ENCODE data around the gene ZNF423. TPM values are rescaled to one million over a fixed set of nuclear protein-coding genes. Genes with fewer than 3 reads are reported as not detected.

The ZNF423 gene
- total RNA-seq, 3 donors from 2014 or later (not counting 1 experiment from before 2014, with no cell fraction given): not detected

GRCh38 chr16:49443576-49443975 lies 412.3 kb downstream of the ZNF423 start:
- DNase-seq (no peak), ATAC-seq (no peak)
- TF ChIP-seq CTCF (IDR thresholded peaks at IDR 0.05): no peak
- Histone ChIP-seq H3K4me3 (ENCODE audit: low read length) (no peak overlapping the region), H3K27me3 (ENCODE audit: control insufficient read depth, insufficient read depth, low read length) (no peaks in the 10 kb centered on the region), H3K9me3 (ENCODE audit: control insufficient read depth, insufficient read depth, low read length) (no peaks in the 10 kb centered on the region), H3K27ac (ENCODE audit: low read length) (no peak overlapping the region), H3K4me1 (ENCODE audit: control insufficient read depth, insufficient read depth, low read length) (peaks cover 32% of the 10 kb centered on the region), H3K36me3 (ENCODE audit: control insufficient read depth, insufficient read depth, low read length) (no peaks in the 10 kb centered on the region)
- Mint-ChIP-seq H3K4me1 (peaks cover 24 to 26% of the 10 kb centered on the region in 2 donors), H3K9me3 (no peaks in the 10 kb centered on the region), H3K27ac (no peak overlapping the region), H3K4me3 (no peak overlapping the region), H3K36me3 (no peaks in the 10 kb centered on the region), H3K27me3 (ENCODE audit: low read depth in 2 of 2) (peaks cover 0 to 3% of the 10 kb centered on the region in 2 donors)
- intact Hi-C loops (cut with micrococcal nuclease): no loop called here
- 93% methylated on average over 9 of the region's 9 CpGs for WGBS (ENCODE audit: insufficient coverage)

GRCh38 chr16:49442805-49443204 lies 413.1 kb downstream of the ZNF423 start:
- Mint-ChIP-seq H3K36me3 (no peaks in the 10 kb centered on the region), H3K9me3 (no peaks in the 10 kb centered on the region), H3K4me3 (peak overlapping the region; percentile 25), H3K27me3 (ENCODE audit: low read depth in 2 of 2) (peaks cover 0 to 6% of the 10 kb centered on the region in 2 donors), H3K27ac (peak overlapping the region; percentile 72 to 86), H3K4me1 (peaks cover 24 to 26% of the 10 kb centered on the region in 2 donors)
- no peak overlapping the region for H3K4me3 ChIP-seq (ENCODE audit: low read length)
- peak overlapping the region; percentile 40 for H3K27ac ChIP-seq (ENCODE audit: low read length)
- TF ChIP-seq CTCF (IDR thresholded peaks at IDR 0.05): no peak
- intact Hi-C loops (cut with micrococcal nuclease): no loop called here
- no peaks in the 10 kb centered on the region for H3K9me3 ChIP-seq (ENCODE audit: control insufficient read depth, insufficient read depth, low read length)
- peaks cover 32% of the 10 kb centered on the region for H3K4me1 ChIP-seq (ENCODE audit: control insufficient read depth, insufficient read depth, low read length)
- no peaks in the 10 kb centered on the region for H3K36me3 ChIP-seq (ENCODE audit: control insufficient read depth, insufficient read depth, low read length)
- H3K27me3 ChIP-seq (ENCODE audit: control insufficient read depth, insufficient read depth, low read length): no peaks in the 10 kb centered on the region
- DNase-seq (no peak), ATAC-seq (no peak)
- WGBS (ENCODE audit: insufficient coverage): 23% methylated on average over 5 of the region's 5 CpGs

GRCh38 chr16:49441366-49441780 lies 414.5 kb downstream of the ZNF423 start:
- no peak for TF ChIP-seq CTCF (IDR thresholded peaks at IDR 0.05)
- H3K27ac Mint-ChIP-seq: peak overlapping the region; percentile 72 to 86

More at GRCh38 chr16:49441366-49441780, 414.5 kb downstream of the ZNF423 start:
- DNase-seq (peak; percentile 24 to 85), ATAC-seq (peak; percentile 58 to 91 (median 86))
- H3K4me1 ChIP-seq (ENCODE audit: control insufficient read depth, insufficient read depth, low read length): peaks cover 32% of the 10 kb centered on the region
- no peaks in the 10 kb centered on the region for H3K27me3 ChIP-seq (ENCODE audit: control insufficient read depth, insufficient read depth, low read length)
- Mint-ChIP-seq H3K27me3 (ENCODE audit: low read depth in 2 of 2) (peaks cover 0 to 6% of the 10 kb centered on the region in 2 donors), H3K4me1 (peaks cover 24 to 26% of the 10 kb centered on the region in 2 donors), H3K4me3 (peak overlapping the region; percentile 64), H3K36me3 (no peaks in the 10 kb centered on the region), H3K9me3 (no peaks in the 10 kb centered on the region)
- no peak overlapping the region for H3K4me3 ChIP-seq (ENCODE audit: low read length)
- H3K9me3 ChIP-seq (ENCODE audit: control insufficient read depth, insufficient read depth, low read length): no peaks in the 10 kb centered on the region
- H3K36me3 ChIP-seq (ENCODE audit: control insufficient read depth, insufficient read depth, low read length): no peaks in the 10 kb centered on the region
- peak overlapping the region; percentile 75 for H3K27ac ChIP-seq (ENCODE audit: low read length)
- intact Hi-C loops (cut with micrococcal nuclease): no loop called here
- WGBS (ENCODE audit: insufficient coverage): 2% methylated on average over 18 of the region's 18 CpGs
